ENCODE results near the gene SUCO. TPM values are rescaled to one million over a fixed set of nuclear protein-coding genes. Genes with fewer than 3 reads are reported as not detected.

SUCO gene
- polyA plus RNA-seq, 2 of the 4 experiments (the other 2 are of a cell fraction) = 10.3 to 21.8 TPM

DNA sequence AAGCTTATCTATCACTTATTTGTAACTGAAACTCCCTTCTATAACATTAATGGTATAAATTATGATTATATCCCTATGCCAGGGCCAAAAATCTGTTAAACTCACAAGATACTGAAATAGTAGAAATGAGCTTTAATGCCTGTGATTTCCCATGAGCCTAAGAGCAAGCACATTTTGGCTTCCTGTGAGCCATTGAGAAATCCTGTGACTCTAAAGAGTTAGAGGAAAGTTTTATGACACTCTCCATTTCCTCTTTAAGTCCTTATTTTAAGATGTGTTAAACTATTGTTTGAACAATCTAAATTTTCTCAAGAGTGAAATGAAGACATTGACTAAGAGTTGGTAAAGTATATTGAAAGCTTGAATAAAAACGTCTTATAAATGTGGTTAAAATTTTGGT lies 45.6 kb downstream of the SUCO start:
- CTCF ChIA-PET = interaction anchor here (1.8 kb wide), 1 partner anchor 31 kb away, joined by 4 read pairs; no protein-coding TSS in a partner anchor
- TF ChIP-seq CEBPB (IDR thresholded peaks at IDR 0.05) (no peak), CTCF (IDR thresholded peaks at IDR 0.05) (no peak), EHF (CRISPR knock-in tag; IDR thresholded peaks at IDR 0.05) (no peak)
- TF ChIP-seq, protein P1, sequence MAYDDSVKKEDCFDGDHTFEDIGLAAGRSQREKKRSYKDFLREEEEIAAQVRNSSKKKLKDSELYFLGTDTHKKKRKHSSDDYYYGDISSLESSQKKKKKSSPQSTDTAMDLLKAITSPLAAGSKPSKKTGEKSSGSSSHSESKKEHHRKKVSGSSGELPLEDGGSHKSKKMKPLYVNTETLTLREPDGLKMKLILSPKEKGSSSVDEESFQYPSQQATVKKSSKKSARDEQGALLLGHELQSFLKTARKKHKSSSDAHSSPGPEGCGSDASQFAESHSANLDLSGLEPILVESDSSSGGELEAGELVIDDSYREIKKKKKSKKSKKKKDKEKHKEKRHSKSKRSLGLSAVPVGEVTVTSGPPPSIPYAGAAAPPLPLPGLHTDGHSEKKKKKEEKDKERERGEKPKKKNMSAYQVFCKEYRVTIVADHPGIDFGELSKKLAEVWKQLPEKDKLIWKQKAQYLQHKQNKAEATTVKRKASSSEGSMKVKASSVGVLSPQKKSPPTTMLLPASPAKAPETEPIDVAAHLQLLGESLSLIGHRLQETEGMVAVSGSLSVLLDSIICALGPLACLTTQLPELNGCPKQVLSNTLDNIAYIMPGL (CRISPR knock-in tag; IDR thresholded peaks at IDR 0.05; ENCODE audit: borderline replicate concordance) = no peak
- 86% methylated on average over 1 of the region's 1 CpG for WGBS (ENCODE audit: missing lambda C conversion rate)
- no peak overlapping the region for H3K27ac ChIP-seq
- DNase-seq (ENCODE audit: low read depth in 1 of 2, low spot score in 1 of 2) (no peak), ATAC-seq (no peak), FAIRE-seq (peak; percentile 43)
- H3K4me2 ChIP-seq = no peak overlapping the region
- H3K4me3 ChIP-seq = no peak overlapping the region
- 0 out of 3 replicates have a peak, but pooled peaks cover 6% of the 10 kb centered on the region for H3K4me1 ChIP-seq
- POLR2A ChIA-PET = no interaction called here
- H3K9me3 ChIP-seq = no peaks in the 10 kb centered on the region

GRCh38 chr1:172581273-172581672 lies 48.3 kb downstream of the SUCO start:
- ChIA-PET CTCF (no interaction called here), POLR2A (no interaction called here)
- Histone ChIP-seq H3K4me1 (0 out of 3 replicates have a peak, but pooled peaks cover 6% of the 10 kb centered on the region), H3K27ac (no peak overlapping the region), H3K9me3 (no peaks in the 10 kb centered on the region), H3K4me3 (no peak overlapping the region), H3K4me2 (no peak overlapping the region)
- ATAC-seq (no peak), FAIRE-seq (no peak), DNase-seq (ENCODE audit: low read depth in 1 of 2, low spot score in 1 of 2) (no peak)
- TF ChIP-seq, protein P2, sequence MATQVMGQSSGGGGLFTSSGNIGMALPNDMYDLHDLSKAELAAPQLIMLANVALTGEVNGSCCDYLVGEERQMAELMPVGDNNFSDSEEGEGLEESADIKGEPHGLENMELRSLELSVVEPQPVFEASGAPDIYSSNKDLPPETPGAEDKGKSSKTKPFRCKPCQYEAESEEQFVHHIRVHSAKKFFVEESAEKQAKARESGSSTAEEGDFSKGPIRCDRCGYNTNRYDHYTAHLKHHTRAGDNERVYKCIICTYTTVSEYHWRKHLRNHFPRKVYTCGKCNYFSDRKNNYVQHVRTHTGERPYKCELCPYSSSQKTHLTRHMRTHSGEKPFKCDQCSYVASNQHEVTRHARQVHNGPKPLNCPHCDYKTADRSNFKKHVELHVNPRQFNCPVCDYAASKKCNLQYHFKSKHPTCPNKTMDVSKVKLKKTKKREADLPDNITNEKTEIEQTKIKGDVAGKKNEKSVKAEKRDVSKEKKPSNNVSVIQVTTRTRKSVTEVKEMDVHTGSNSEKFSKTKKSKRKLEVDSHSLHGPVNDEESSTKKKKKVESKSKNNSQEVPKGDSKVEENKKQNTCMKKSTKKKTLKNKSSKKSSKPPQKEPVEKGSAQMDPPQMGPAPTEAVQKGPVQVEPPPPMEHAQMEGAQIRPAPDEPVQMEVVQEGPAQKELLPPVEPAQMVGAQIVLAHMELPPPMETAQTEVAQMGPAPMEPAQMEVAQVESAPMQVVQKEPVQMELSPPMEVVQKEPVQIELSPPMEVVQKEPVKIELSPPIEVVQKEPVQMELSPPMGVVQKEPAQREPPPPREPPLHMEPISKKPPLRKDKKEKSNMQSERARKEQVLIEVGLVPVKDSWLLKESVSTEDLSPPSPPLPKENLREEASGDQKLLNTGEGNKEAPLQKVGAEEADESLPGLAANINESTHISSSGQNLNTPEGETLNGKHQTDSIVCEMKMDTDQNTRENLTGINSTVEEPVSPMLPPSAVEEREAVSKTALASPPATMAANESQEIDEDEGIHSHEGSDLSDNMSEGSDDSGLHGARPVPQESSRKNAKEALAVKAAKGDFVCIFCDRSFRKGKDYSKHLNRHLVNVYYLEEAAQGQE (IDR thresholded peaks at IDR 0.05) = no peak
- TF ChIP-seq RFX5 (IDR thresholded peaks at IDR 0.05) (no peak), JUNB (IDR thresholded peaks at IDR 0.05) (no peak), SMC3 (IDR thresholded peaks at IDR 0.05) (no peak), RARB (CRISPR knock-in tag; IDR thresholded peaks at IDR 0.05) (no peak), FOSL2 (IDR thresholded peaks at IDR 0.05) (no peak), FOSL2 (CRISPR knock-in tag; IDR thresholded peaks at IDR 0.05) (no peak)

DNA sequence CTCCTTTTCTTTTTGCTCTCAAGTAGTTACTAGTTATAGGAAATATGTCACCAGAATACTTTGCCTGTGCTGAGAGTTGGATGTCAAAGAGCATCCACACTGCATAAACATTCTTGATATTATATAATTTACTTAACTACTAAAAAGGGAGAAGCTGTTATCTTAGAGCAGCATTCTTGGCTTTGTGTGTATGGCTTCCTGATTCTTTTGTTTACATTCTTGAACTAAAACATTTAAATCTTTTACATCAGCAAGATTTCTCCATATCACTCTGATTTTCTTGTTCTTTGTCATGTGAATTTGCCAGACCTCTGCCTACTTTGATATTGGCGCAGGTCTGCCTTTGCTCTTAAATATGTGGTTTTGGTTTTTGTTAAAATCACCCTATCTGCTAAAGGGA lies 48.8 kb downstream of the SUCO start:
- FAIRE-seq (no peak), DNase-seq (ENCODE audit: low read depth in 1 of 2, low spot score in 1 of 2) (no peak), ATAC-seq (no peak)
- ChIA-PET POLR2A (no interaction called here), CTCF (interaction anchor here (0.6 kb wide), 1 partner anchor 136 kb away, joined by 3 read pairs; no protein-coding TSS in a partner anchor)
- no peak overlapping the region for H3K4me3 ChIP-seq
- no peak overlapping the region for H3K4me2 ChIP-seq
- H3K4me1 ChIP-seq = 0 out of 3 replicates have a peak, but pooled peaks cover 6% of the 10 kb centered on the region
- 85% methylated on average over 1 of the region's 1 CpG for whole genome bisulfite sequencing (ENCODE audit: missing lambda C conversion rate)
- H3K9me3 ChIP-seq = no peaks in the 10 kb centered on the region
- H3K27ac ChIP-seq = no peak overlapping the region
- TF ChIP-seq POLR2AphosphoS2 (conservative IDR thresholded peaks at IDR 0.05; ENCODE audit: low read length) (no peak), NR3C1 (IDR thresholded peaks at IDR 0.05) (no peak), HOXA7 (CRISPR knock-in tag; IDR thresholded peaks at IDR 0.05) (no peak), HOXB13 (CRISPR knock-in tag; IDR thresholded peaks at IDR 0.05; ENCODE audit: low read depth) (no peak), MAZ (IDR thresholded peaks at IDR 0.05; ENCODE audit: borderline replicate concordance, low read depth, low read length) (no peak), BHLHE40 (IDR thresholded peaks at IDR 0.05; ENCODE audit: low read depth, low read length) (no peak), MAFK (IDR thresholded peaks at IDR 0.05; ENCODE audit: partially characterized antibody) (no peak), CHD4 (IDR thresholded peaks at IDR 0.05; ENCODE audit: borderline replicate concordance) (no peak), FOXS1 (CRISPR knock-in tag; IDR thresholded peaks at IDR 0.05) (no peak), CHD2 (IDR thresholded peaks at IDR 0.05; ENCODE audit: low read length, partially characterized antibody) (no peak), RAD21 (conservative IDR thresholded peaks at IDR 0.05 in 1 of 2, IDR thresholded peaks at IDR 0.05 in 1 of 2) (no peak), POLR2A (IDR thresholded peaks at IDR 0.05; ENCODE audit: low read length) (no peak), NFE2L2 (conservative IDR thresholded peaks at IDR 0.05; ENCODE audit: low read length) (no peak)
- TF ChIP-seq, protein P3, sequence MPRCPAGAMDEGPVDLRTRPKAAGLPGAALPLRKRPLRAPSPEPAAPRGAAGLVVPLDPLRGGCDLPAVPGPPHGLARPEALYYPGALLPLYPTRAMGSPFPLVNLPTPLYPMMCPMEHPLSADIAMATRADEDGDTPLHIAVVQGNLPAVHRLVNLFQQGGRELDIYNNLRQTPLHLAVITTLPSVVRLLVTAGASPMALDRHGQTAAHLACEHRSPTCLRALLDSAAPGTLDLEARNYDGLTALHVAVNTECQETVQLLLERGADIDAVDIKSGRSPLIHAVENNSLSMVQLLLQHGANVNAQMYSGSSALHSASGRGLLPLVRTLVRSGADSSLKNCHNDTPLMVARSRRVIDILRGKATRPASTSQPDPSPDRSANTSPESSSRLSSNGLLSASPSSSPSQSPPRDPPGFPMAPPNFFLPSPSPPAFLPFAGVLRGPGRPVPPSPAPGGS (IDR thresholded peaks at IDR 0.05) = no peak
- TF ChIP-seq, protein P1 (CRISPR knock-in tag; IDR thresholded peaks at IDR 0.05; ENCODE audit: borderline replicate concordance) = no peak

All from A549 (cell line).